Activated naive CD4-positive, alpha-beta T cell treated with anti-CD3 and anti-CD28 coated beads for 36 hours (primary cell): ENCODE results near the gene PICALM. TPM values are rescaled to one million over a fixed set of nuclear protein-coding genes. Genes with fewer than 3 reads are reported as not detected.

Experiments
- CTCF ChIA-PET: fragments of 350-600 bp; sonication (Branson Sonifier 250); formaldehyde crosslinking; loops from one replicate; lab custom pipeline; 2021; ENCODE audit warnings: antibody characterized with exemption; lab: Charles Lee
- DNase-seq: peaks from one replicate; pipeline ENCODE4 v3.0.0-alpha.2; 2020
- H3K27ac Mint-ChIP-seq: one replicate; pipeline ENCODE4 v1.8.0; 2021; ENCODE audit warnings: mild to moderate bottlenecking, mixed read lengths
- H3K27me3 Mint-ChIP-seq: one replicate; pipeline ENCODE4 v1.8.0; 2021; ENCODE audit warnings: low read depth, mixed read lengths
- H3K36me3 Mint-ChIP-seq: one replicate; pipeline ENCODE4 v1.8.0; 2021; ENCODE audit warnings: low read depth, mixed read lengths
- H3K4me1 Mint-ChIP-seq: one replicate; pipeline ENCODE4 v1.8.0; 2021; ENCODE audit warnings: low read depth, mixed read lengths
- H3K4me3 Mint-ChIP-seq: one replicate; pipeline ENCODE4 v1.8.0; 2021; ENCODE audit warnings: mild to moderate bottlenecking, moderate library complexity, mixed read lengths
- H3K9me3 Mint-ChIP-seq: one replicate; pipeline ENCODE4 v1.8.0; 2021; ENCODE audit warnings: mixed read lengths
- intact Hi-C: fragments of 100-400 bp; cut with micrococcal nuclease; formaldehyde crosslinking; loops from one replicate; pipeline ENCODE4 v1.15.1; 2023
- total RNA-seq, 2 experiments: library from RNA; stranded (reverse); gene quantifications; one replicate each; pipeline ENCODE4 v1.2.3, GENCODE V29; 2021

The PICALM gene
- total RNA-seq, 2 experiments from 2014 or later, result 38.6 to 42.3 TPM

DNA sequence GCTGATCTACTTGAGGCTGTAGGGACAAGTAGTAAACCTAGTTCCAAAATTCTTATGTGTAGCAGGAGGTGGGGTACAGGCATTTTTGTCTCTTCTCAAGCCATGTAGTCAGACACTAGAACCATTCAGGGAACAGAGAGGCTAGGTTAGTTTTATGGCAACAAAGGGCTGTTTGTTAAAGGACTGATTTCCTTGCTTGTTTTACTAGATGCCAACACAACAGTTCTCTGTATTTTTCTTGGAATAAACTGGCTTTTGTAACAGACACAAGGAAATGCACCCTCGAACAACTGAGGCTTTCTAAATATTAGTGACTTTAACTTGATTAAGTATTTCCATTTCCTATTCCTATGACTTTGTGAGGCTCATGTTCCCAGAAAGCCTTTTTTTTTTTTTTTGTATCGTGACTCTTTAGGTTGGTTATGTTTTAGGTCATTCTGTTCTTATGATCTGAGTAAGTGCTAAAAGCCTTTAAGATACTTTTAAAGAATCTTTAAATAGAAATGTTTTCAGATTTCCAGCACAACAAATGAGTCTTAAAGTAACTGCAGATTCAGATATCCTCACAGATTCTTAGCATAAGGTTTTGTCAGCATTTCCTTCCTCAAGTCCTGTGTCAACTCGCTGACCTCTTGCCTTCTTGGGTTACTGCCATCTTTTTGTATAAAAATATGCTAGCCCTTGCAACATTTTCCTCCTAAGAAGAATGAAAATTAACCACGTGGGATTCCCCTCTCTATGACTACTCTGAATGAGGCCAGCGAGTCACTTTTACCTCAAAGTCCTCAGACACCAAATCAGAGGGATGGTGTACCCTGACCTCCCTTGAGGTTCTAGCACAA, 121.2 kb downstream of the PICALM start:
- Mint-ChIP-seq H3K9me3 (peaks cover 35% of the 10 kb centered on the region), H3K4me1 (peaks cover 46% of the 10 kb centered on the region), H3K27ac (peak overlapping the region; percentile 87), H3K36me3 (peaks cover 17% of the 10 kb centered on the region), H3K4me3 (peak overlapping the region; percentile 1), H3K27me3 (no peaks in the 10 kb centered on the region)
- intact Hi-C loops, result loop anchor here (1.0 to 5.0 kb wide), 23 partner anchors 73 to 1305 kb away; partner anchors contain the start of genes CCDC83 and TMEM126B
- CTCF ChIA-PET, result interaction anchor here (0.8 to 1.3 kb wide), 4 partner anchors 93 to 346 kb away, joined by 3 to 4 read pairs (median 3); no protein-coding TSS in a partner anchor
- peak; percentile 62 for DNase-seq

DNA sequence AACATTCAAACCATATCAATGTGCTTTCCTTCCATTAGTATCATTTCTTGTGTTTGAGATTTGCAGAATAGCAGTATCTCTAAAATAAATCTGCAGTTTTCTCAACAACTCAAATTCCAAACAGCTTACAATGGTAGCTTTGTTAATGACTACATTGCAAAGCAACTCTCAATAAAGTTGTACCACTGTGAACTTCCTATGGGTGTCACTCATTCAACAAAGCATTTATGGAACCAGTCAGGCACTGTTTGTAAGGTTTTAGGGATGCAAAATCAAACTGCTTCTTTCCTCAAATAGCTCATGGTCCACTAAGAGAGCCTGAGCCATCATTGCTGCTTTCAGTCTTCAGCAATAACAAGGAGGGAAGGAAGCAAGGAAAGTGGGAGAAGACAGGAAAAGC, 122.7 kb downstream of the PICALM start:
- Mint-ChIP-seq H3K36me3 (peaks cover 13% of the 10 kb centered on the region), H3K27ac (no peak overlapping the region), H3K27me3 (no peaks in the 10 kb centered on the region), H3K4me1 (peaks cover 46% of the 10 kb centered on the region), H3K9me3 (peaks cover 28% of the 10 kb centered on the region), H3K4me3 (no peak overlapping the region)
- CTCF ChIA-PET, result interaction anchor here (1.1 to 1.4 kb wide), 2 partner anchors 8 to 247 kb away, joined by 3 read pairs; no protein-coding TSS in a partner anchor
- DNase-seq, result no peak
- intact Hi-C loops, result loop anchor here (2.0 to 5.0 kb wide), 5 partner anchors 91 to 1306 kb away; partner anchors contain the start of gene CCDC83

DNA sequence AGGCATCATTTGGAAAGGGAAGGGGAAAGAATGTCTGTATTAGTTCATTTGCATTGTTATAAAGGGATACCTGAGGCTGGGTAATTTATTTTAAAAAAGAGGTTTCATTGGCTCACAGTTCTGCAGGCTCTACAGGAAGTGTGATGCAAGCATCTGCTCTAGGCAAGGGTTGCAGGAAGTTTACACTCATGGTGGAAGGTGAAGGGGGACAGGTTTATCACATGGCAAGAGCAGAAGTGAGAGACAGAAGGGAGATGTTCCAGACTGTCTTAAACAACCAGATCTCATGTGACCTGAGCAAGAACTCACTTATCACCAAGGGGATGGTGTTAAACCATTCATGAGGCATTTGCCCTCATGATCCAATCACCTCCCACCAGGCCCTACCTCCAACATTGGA, 123.1 kb downstream of the PICALM start:
- DNase-seq, result peak; percentile 19
- H3K4me3 Mint-ChIP-seq, result no peak overlapping the region
- CTCF ChIA-PET, result interaction anchor here (1.1 to 1.4 kb wide), 2 partner anchors 8 to 247 kb away, joined by 3 read pairs; no protein-coding TSS in a partner anchor
- H3K27ac Mint-ChIP-seq, result no peak overlapping the region
- H3K36me3 Mint-ChIP-seq, result peaks cover 13% of the 10 kb centered on the region
- intact Hi-C loops, result loop anchor here (2.0 to 5.0 kb wide), 5 partner anchors 91 to 1307 kb away; partner anchors contain the start of gene CCDC83
- H3K27me3 Mint-ChIP-seq, result no peaks in the 10 kb centered on the region
- peaks cover 24% of the 10 kb centered on the region for H3K9me3 Mint-ChIP-seq
- peaks cover 46% of the 10 kb centered on the region for H3K4me1 Mint-ChIP-seq

DNA sequence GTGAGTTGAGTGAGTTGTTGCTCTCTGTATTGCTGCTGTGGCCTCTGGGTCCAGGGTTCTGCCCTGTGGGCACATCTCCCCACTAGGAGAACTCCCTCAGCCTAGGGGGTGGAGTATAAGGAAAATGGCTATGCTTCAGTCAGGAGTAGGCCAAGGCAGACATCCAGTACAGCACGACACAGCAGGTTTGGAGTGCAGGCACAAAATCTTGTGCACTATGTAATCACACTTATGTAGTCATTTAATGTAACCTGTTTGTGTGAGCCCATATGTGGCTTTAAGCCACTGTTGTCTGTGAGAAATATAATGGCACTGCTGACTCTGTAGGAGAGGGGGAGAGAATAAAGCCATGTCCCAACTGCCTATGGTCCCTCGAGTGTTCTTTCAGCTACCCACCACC, 123.6 kb downstream of the PICALM start:
- CTCF ChIA-PET, result interaction anchor here (0.6 to 1.4 kb wide), 2 partner anchors 169 to 248 kb away, joined by 3 to 4 read pairs; no protein-coding TSS in a partner anchor
- H3K27ac Mint-ChIP-seq, result no peak overlapping the region
- peaks cover 46% of the 10 kb centered on the region for H3K4me1 Mint-ChIP-seq
- H3K27me3 Mint-ChIP-seq, result no peaks in the 10 kb centered on the region
- peak; percentile 20 for DNase-seq
- peaks cover 22% of the 10 kb centered on the region for H3K9me3 Mint-ChIP-seq
- H3K36me3 Mint-ChIP-seq, result peaks cover 13% of the 10 kb centered on the region
- intact Hi-C loops, result loop anchor here (5.0 kb wide), 2 partner anchors 742 to 1307 kb away; no protein-coding TSS in a partner anchor
- H3K4me3 Mint-ChIP-seq, result no peak overlapping the region

DNA sequence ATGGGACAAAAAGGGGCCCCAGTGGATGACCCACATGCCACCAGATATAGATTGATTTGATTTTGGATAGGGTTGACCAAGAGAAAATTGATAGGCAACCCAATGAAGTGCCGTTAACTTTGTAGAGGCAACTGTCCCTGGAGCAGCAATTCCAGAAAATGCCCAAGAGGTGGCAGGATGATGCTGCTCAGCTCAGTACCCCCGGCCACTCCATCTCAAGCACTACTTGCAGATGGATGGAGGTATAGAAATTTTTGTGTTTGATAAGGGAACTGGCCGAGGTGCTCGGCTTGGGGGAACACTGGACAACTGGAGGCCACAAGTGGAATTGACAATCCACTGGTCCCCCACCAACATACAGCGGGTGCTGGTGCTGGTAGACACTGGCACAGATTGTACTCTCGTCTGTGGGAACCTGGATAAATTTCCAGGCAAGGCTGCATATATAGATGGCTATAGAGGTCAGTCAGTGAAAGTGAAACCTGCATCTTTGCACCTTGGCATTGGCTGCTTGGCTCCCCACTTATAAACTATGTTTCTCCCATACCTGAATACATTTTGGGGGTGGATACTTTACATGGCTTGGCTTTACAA, 127.4 kb downstream of the PICALM start:
- CTCF ChIA-PET, result interaction anchor here (0.6 to 1.2 kb wide), 3 partner anchors 252 to 353 kb away, joined by 3 to 4 read pairs (median 3); no protein-coding TSS in a partner anchor
- Mint-ChIP-seq H3K9me3 (peaks cover 20% of the 10 kb centered on the region), H3K4me1 (peaks cover 18% of the 10 kb centered on the region), H3K36me3 (peaks cover 13% of the 10 kb centered on the region), H3K4me3 (no peak overlapping the region), H3K27ac (no peak overlapping the region), H3K27me3 (no peaks in the 10 kb centered on the region)
- peak; percentile 76 for DNase-seq
- intact Hi-C loops, result loop anchor here (1.0 to 2.0 kb wide), 7 partner anchors 252 to 877 kb away; no protein-coding TSS in a partner anchor

DNA sequence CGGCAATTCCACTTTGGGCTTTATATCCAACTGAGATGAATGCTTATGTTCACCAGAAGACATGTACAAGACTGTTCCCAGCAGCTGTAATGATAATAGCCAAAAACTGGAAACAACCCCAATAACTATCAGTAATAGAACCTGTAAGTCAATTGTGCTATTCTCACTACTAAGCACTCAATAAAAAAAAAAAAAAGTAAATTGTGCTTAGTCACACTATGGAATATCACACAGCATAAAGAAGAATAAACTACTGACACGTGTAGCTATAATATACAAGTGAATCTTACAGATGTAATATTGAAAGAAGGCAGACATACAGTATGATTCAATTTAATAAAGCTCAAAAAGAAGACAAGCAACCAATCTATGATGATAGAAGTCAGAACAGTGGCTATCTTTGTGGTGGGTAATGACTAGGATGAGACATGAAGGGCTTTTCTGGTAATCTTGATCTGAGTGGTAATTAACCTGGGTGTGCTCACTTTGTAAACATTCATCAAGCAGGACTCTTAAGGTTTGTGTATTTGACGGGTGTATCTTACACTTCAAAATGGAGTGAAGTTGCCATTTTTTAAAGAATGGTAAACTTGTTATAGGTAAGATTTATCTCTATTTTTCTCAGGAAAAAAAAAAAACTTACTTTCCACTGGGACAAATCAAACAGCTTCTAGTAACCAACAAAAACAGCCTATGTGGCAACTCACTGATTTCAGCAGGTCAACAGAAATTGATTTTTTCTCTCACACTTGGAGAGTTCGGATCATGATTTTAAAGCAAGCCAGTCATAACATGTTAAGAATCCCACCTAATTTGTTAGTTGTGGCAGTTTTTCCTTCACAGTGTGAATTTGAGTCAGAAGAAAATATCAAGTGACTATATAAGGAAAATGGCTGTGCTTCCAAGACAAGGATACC, 129.5 kb downstream of the PICALM start:
- CTCF ChIA-PET, result interaction anchor here (0.6 to 1.2 kb wide), 6 partner anchors 10 to 479 kb away, joined by 3 to 6 read pairs (median 3); no protein-coding TSS in a partner anchor
- no peak overlapping the region for H3K4me3 Mint-ChIP-seq
- H3K36me3 Mint-ChIP-seq, result peaks cover 1% of the 10 kb centered on the region
- H3K27me3 Mint-ChIP-seq, result no peaks in the 10 kb centered on the region
- intact Hi-C loops, result loop anchor here (1.0 to 2.0 kb wide), 3 partner anchors 84 to 517 kb away; partner anchors contain the start of gene CCDC83
- peaks cover under 1% of the 10 kb centered on the region for H3K9me3 Mint-ChIP-seq
- H3K4me1 Mint-ChIP-seq, result peaks cover 6% of the 10 kb centered on the region
- DNase-seq, result no peak
- no peak overlapping the region for H3K27ac Mint-ChIP-seq

DNA sequence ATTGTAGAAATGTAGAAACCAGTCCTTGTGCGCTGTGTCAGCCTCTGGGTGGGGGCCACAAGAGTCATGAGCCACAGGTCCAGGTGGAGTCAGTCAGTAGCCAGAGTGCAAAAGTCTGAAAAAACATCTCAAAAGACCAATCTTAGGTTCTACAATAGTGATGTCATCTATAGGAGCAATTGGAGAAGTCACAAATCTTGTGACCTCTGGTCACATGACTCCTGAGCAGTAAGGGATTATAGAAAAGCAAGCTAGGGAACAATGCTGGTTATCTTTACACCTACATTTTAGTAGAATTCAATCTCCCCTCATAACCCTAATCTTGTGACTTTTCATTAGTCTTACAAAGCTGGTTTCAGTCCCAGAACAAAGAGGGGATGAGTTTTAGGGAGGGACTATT, 131.0 kb downstream of the PICALM start:
- Mint-ChIP-seq H3K27me3 (peaks cover 2% of the 10 kb centered on the region), H3K4me3 (no peak overlapping the region), H3K36me3 (peaks cover 1% of the 10 kb centered on the region), H3K9me3 (no peaks in the 10 kb centered on the region), H3K4me1 (peaks cover 6% of the 10 kb centered on the region), H3K27ac (no peak overlapping the region)
- CTCF ChIA-PET, result interaction anchor here (1.2 kb wide), 1 partner anchor 8 kb away, joined by 3 read pairs; no protein-coding TSS in a partner anchor
- intact Hi-C loops, result no loop called here
- no peak for DNase-seq

DNA sequence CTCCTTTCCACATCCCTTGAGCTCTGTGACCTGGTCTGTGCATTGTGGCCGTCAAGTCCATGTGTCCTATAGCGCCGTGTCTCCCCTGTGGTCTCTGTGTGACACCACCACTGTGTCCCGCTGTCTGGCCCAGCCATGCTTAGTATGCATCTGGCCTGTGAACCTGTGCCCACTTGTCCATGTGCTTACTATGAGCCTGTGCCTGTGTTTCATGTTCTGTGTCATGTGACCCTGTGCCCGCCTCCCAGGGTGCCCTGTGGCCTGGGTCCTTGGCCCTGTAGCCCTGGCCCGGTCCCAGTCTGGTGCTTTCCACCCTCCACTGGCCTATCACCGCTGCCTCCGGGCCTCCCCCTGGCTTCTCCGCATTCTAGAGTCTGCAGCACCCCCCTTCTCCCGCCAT, 133.1 kb downstream of the PICALM start:
- intact Hi-C loops, result no loop called here

DNA sequence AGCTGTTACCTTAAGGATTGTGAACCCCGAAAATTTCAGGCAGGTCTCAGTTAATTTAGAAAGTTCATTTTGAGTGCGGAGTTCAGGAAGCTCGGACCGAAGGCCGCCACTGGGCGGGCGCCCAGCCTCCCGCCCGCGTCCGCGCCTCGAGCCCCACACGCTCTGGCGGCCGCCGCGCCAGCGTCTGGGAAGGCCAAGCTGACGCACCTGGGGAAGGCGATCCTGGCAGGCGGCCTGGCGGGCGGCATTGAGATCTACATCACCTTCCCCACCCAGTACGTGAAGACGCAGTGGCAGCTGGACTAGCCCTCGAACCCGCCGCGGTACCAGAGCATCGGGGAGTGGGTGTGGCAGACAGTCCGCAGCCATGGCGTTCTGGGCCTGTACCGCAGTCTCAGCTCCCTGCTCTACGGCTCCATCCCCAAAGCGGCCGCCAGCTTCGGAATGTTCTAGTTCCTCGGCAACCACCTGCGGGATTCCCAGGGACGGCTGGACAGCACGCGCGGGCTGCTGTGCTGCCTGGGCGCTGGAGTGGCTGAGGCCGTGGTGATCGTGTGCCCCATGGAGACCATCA, 134.2 kb downstream of the PICALM start:
- H3K36me3 Mint-ChIP-seq, result no peaks in the 10 kb centered on the region
- intact Hi-C loops, result no loop called here

More for the DNA sequence above, 133.1 kb downstream of the PICALM start:
- CTCF ChIA-PET, result no interaction called here
- peaks cover 5% of the 10 kb centered on the region for H3K27me3 Mint-ChIP-seq
- no peak overlapping the region for H3K27ac Mint-ChIP-seq
- H3K4me3 Mint-ChIP-seq, result no peak overlapping the region
- H3K4me1 Mint-ChIP-seq, result peaks cover 6% of the 10 kb centered on the region
- no peak for DNase-seq
- H3K36me3 Mint-ChIP-seq, result no peaks in the 10 kb centered on the region
- no peaks in the 10 kb centered on the region for H3K9me3 Mint-ChIP-seq

DNA sequence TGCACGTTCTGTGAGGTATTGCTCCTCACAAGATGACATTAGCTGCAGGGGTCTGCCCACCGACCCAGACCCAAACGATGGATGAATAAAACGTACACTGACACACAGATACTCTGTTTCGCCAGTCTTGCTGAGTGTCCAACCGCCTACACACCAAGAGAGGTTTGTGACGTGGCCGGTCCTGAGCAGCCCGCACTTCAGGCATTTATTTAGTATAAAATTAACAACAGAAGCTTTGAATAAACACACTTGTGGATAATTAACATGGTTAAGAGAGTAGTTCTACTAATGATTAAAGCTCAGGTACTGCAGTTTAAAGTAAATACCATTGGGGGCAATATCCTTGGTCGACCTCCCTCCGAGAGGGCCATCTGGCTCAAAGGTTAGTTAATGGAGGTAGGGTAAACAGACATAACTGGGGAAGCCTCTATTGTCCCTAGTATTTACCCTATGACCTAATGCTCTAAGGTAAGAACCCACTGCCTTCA, 138.0 kb downstream of the PICALM start:
- intact Hi-C loops, result no loop called here
- DNase-seq, result no peak
- no peak overlapping the region for H3K27ac Mint-ChIP-seq
- no peaks in the 10 kb centered on the region for H3K36me3 Mint-ChIP-seq
- H3K4me3 Mint-ChIP-seq, result no peak overlapping the region
- CTCF ChIA-PET, result no interaction called here
- H3K9me3 Mint-ChIP-seq, result peaks cover 3% of the 10 kb centered on the region
- H3K27me3 Mint-ChIP-seq, result peaks cover 24% of the 10 kb centered on the region
- H3K4me1 Mint-ChIP-seq, result no peaks in the 10 kb centered on the region

More for the DNA sequence above, 134.2 kb downstream of the PICALM start:
- no peak for DNase-seq
- Mint-ChIP-seq H3K4me3 (no peak overlapping the region), H3K9me3 (no peaks in the 10 kb centered on the region), H3K4me1 (peaks cover 6% of the 10 kb centered on the region), H3K27me3 (peaks cover 8% of the 10 kb centered on the region), H3K27ac (no peak overlapping the region)
- CTCF ChIA-PET, result no interaction called here
